ENCODE results near the gene SPTBN5. TPM values are rescaled to one million over a fixed set of nuclear protein-coding genes. Genes with fewer than 3 reads are reported as not detected.

SPTBN5 gene
- total RNA-seq, 1 experiment from 2014 or later = 1.2 TPM

- TF ChIP-seq NR2C2 (CRISPR knock-in tag; IDR thresholded peaks at IDR 0.05) (no peak), ZMAT4 (CRISPR knock-in tag; IDR thresholded peaks at IDR 0.05) (no peak), NFE2L1 (CRISPR knock-in tag; IDR thresholded peaks at IDR 0.05) (no peak), ATF3 (CRISPR knock-in tag; conservative IDR thresholded peaks at IDR 0.05) (no peak), AFF4 (CRISPR knock-in tag; IDR thresholded peaks at IDR 0.05; ENCODE audit: borderline replicate concordance) (no peak), JUN (CRISPR knock-in tag; IDR thresholded peaks at IDR 0.05) (no peak), GABPB1 (CRISPR knock-in tag; IDR thresholded peaks at IDR 0.05) (no peak), ZBTB43 (CRISPR knock-in tag; IDR thresholded peaks at IDR 0.05) (no peak), SOX15 (CRISPR knock-in tag; IDR thresholded peaks at IDR 0.05) (no peak), CTCF (IDR thresholded peaks at IDR 0.05) (no peak), SMAD4 (CRISPR knock-in tag; IDR thresholded peaks at IDR 0.05) (no peak), ZNF232 (CRISPR knock-in tag; IDR thresholded peaks at IDR 0.05) (no peak), ZNF263 (CRISPR knock-in tag; IDR thresholded peaks at IDR 0.05; ENCODE audit: low read depth) (no peak), JAZF1 (CRISPR knock-in tag; IDR thresholded peaks at IDR 0.05) (no peak)
Measured at GRCh38 chr15:41854443-41854842, 39.4 kb downstream of the SPTBN5 start (continued).

- Mint-ChIP-seq H3K4me1 (peaks cover 4% of the 10 kb centered on the region), H3K36me3 (no peaks in the 10 kb centered on the region), H3K27me3 (ENCODE audit: low read depth) (no peaks in the 10 kb centered on the region), H3K9me3 (no peaks in the 10 kb centered on the region), H3K27ac (no peak overlapping the region), H3K4me3 (no peak overlapping the region)
- DNase-seq (ENCODE audit: low spot score) (no peak), ATAC-seq (no peak)
- ChIA-PET CTCF (interaction anchor here (3.7 to 4.4 kb wide), 2 partner anchors 51 to 80 kb away, joined by 20 to 37 read pairs; partner anchors contain the start of gene MAPKBP1), POLR2A (interaction anchor here (0.7 to 1.8 kb wide), 2 partner anchors 14 to 27 kb away, joined by 3 to 5 read pairs; no protein-coding TSS in a partner anchor)
- no peak for TF ChIP-seq MYBL2 (CRISPR knock-in tag; IDR thresholded peaks at IDR 0.05)
- TF ChIP-seq JUN (CRISPR knock-in tag; IDR thresholded peaks at IDR 0.05) = no peak
- TF ChIP-seq STAT6 (CRISPR knock-in tag; conservative IDR thresholded peaks at IDR 0.05; ENCODE audit: low read depth) = no peak
- TF ChIP-seq ETV6 (CRISPR knock-in tag; IDR thresholded peaks at IDR 0.05) = no peak
- no peak for TF ChIP-seq NR3C1 (CRISPR knock-in tag; conservative IDR thresholded peaks at IDR 0.05; ENCODE audit: low read depth)
- no peak for TF ChIP-seq IRF1 (CRISPR knock-in tag; IDR thresholded peaks at IDR 0.05)
- no peak for TF ChIP-seq ZBTB21 (CRISPR knock-in tag; IDR thresholded peaks at IDR 0.05; ENCODE audit: borderline replicate concordance)
- TF ChIP-seq ZNF532 (CRISPR knock-in tag; IDR thresholded peaks at IDR 0.05; ENCODE audit: borderline replicate concordance) = no peak
Measured at GRCh38 chr15:41853831-41854230, 40.0 kb downstream of the SPTBN5 start.
